Mesendoderm (in vitro differentiated cells): Measurements from ENCODE around the gene KCNA10.

ENCODE experiments used
- DNase-seq: peaks from one replicate; pipeline ENCODE4 v3.0.0; 2013
- H2AK5ac ChIP-seq: 2 replicates; pipeline ENCODE4 v1.6.1; 2013; ENCODE audit warnings: low read length, inconsistent platforms
- H2BK120ac ChIP-seq: 2 replicates; pipeline ENCODE4 v1.6.1; 2013; ENCODE audit warnings: low read depth, mild to moderate bottlenecking, low read length, moderate library complexity, mixed read lengths
- H2BK15ac ChIP-seq: replicated peaks from 2 replicates; pipeline ENCODE4 v1.6.1; 2013; ENCODE audit warnings: low read depth, mild to moderate bottlenecking, moderate library complexity
- H2BK5ac ChIP-seq: 2 replicates; pipeline ENCODE4 v1.6.1; 2013; ENCODE audit warnings: low read length, inconsistent platforms
- H3K18ac ChIP-seq: 2 replicates; pipeline ENCODE4 v1.6.1; 2013; ENCODE audit warnings: mild to moderate bottlenecking, low read length, mixed read lengths
- H3K23ac ChIP-seq: one replicate; pipeline ENCODE4 v1.6.1; 2013; ENCODE audit warnings: low read length
- H3K27ac ChIP-seq: 2 replicates; pipeline ENCODE4 v1.5.1; 2013; ENCODE audit warnings: low read depth, mild to moderate bottlenecking, inconsistent platforms, low read length, moderate library complexity
- H3K27me3 ChIP-seq: 2 replicates; pipeline ENCODE4 v1.6.1; 2013; ENCODE audit warnings: low read length, control low read depth, mild to moderate bottlenecking, inconsistent platforms; ENCODE audit not compliant: insufficient read depth, poor library complexity
- H3K36me3 ChIP-seq: 2 replicates; pipeline ENCODE4 v1.6.1; 2013; ENCODE audit warnings: low read length, inconsistent platforms; ENCODE audit not compliant: control insufficient read depth, insufficient read depth
- H3K4ac ChIP-seq: one replicate; pipeline ENCODE4 v1.6.1; 2013; ENCODE audit warnings: low read depth, mild to moderate bottlenecking, low read length, moderate library complexity
- H3K4me1 ChIP-seq: 2 replicates; pipeline ENCODE4 v1.6.1; 2013; ENCODE audit warnings: low read depth, low read length, inconsistent platforms; ENCODE audit not compliant: control insufficient read depth
- H3K4me2 ChIP-seq: 2 replicates; pipeline ENCODE4 v1.6.1; 2013; ENCODE audit warnings: low read length
- H3K4me3 ChIP-seq: 2 replicates; pipeline ENCODE4 v1.5.1; 2013; ENCODE audit warnings: mild to moderate bottlenecking, low read length
- H3K56ac ChIP-seq: one replicate; pipeline ENCODE4 v1.6.1; 2013; ENCODE audit warnings: low read length
- H3K79me1 ChIP-seq: 2 replicates; pipeline ENCODE4 v1.6.1; 2013; ENCODE audit warnings: low read length, inconsistent platforms
- H3K79me2 ChIP-seq: 2 replicates; pipeline ENCODE4 v1.6.1; 2013; ENCODE audit warnings: mild to moderate bottlenecking, low read length; ENCODE audit not compliant: control insufficient read depth, insufficient read depth
- H3K9ac ChIP-seq: 2 replicates; pipeline ENCODE4 v1.6.1; 2013; ENCODE audit warnings: low read length, inconsistent platforms
- H4K5ac ChIP-seq: one replicate; pipeline ENCODE4 v1.6.1; 2013; ENCODE audit warnings: low read length
- H4K8ac ChIP-seq: one replicate; pipeline ENCODE4 v1.6.1; 2013; ENCODE audit warnings: low read depth, mild to moderate bottlenecking, control low read depth, low read length, moderate library complexity
- WGBS: extraction: QIAGEN DNeasy Blood & Tissue Kit; methylation state at CpG from one replicate; pipeline ENCODE4 v1.1.7; 2013; ENCODE audit warnings: low lambda C conversion rate, missing lambda C conversion rate; ENCODE audit not compliant: insufficient coverage; ENCODE audit errors: extremely low coverage; 5-methylcytosine and 5-hydroxymethylcytosine counted together

Gene KCNA10

GRCh38 chr1:110529011-110529410, 10.0 kb upstream of the KCNA10 start:
- no peak overlapping the region for H3K56ac ChIP-seq
- H3K18ac ChIP-seq: no peak overlapping the region
- H2BK5ac ChIP-seq: no peak overlapping the region
- no peak for DNase-seq
- no peak overlapping the region for H3K4me2 ChIP-seq
- no peak overlapping the region for H2BK15ac ChIP-seq
- no peaks in the 10 kb centered on the region for H3K79me1 ChIP-seq
- no peak overlapping the region for H3K23ac ChIP-seq
- H4K5ac ChIP-seq: no peak overlapping the region
- no peak overlapping the region for H3K27ac ChIP-seq
- H2AK5ac ChIP-seq: no peak overlapping the region
- no peaks in the 10 kb centered on the region for H3K79me2 ChIP-seq
- no peaks in the 10 kb centered on the region for H3K27me3 ChIP-seq
- no peak overlapping the region for H2BK120ac ChIP-seq
- no peak overlapping the region for H4K8ac ChIP-seq
- no peak overlapping the region for H3K4ac ChIP-seq
- no peaks in the 10 kb centered on the region for H3K36me3 ChIP-seq
- no peak overlapping the region for H3K4me3 ChIP-seq
- no peaks in the 10 kb centered on the region for H3K4me1 ChIP-seq
- H3K9ac ChIP-seq: no peak overlapping the region
- WGBS: no CpG with 5 or more reads among the region's 1 CpG

- WGBS: no CpG with 5 or more reads among the region's 7 CpGs
These were observed 7.3 kb upstream of the KCNA10 start for GRCh38 chr1:110526201-110526780.

GRCh38 chr1:110525249-110525595, 6.2 kb upstream of the KCNA10 start:
- Histone ChIP-seq H2BK5ac (no peak overlapping the region), H3K56ac (no peak overlapping the region), H3K9ac (no peak overlapping the region), H3K79me1 (no peaks in the 10 kb centered on the region), H3K36me3 (no peaks in the 10 kb centered on the region), H3K4me3 (no peak overlapping the region), H3K18ac (no peak overlapping the region), H3K27me3 (no peaks in the 10 kb centered on the region), H4K5ac (no peak overlapping the region), H2BK120ac (no peak overlapping the region), H3K4me2 (no peak overlapping the region), H4K8ac (no peak overlapping the region), H2BK15ac (no peak overlapping the region), H3K4me1 (no peaks in the 10 kb centered on the region), H3K79me2 (no peaks in the 10 kb centered on the region), H3K27ac (no peak overlapping the region), H3K4ac (no peak overlapping the region), H3K23ac (no peak overlapping the region), H2AK5ac (no peak overlapping the region)
- no CpG with 5 or more reads among the region's 6 CpGs for WGBS
- no peak for DNase-seq

More at GRCh38 chr1:110526201-110526780, 7.3 kb upstream of the KCNA10 start:
- H3K4me3 ChIP-seq: no peak overlapping the region
- no peak overlapping the region for H2BK120ac ChIP-seq
- no peak overlapping the region for H3K56ac ChIP-seq
- H4K8ac ChIP-seq: no peak overlapping the region
- H3K27ac ChIP-seq: no peak overlapping the region
- H3K27me3 ChIP-seq: no peaks in the 10 kb centered on the region
- H2BK15ac ChIP-seq: no peak overlapping the region
- no peak overlapping the region for H3K18ac ChIP-seq
- H3K79me2 ChIP-seq: no peaks in the 10 kb centered on the region
- no peak overlapping the region for H2BK5ac ChIP-seq
- no peaks in the 10 kb centered on the region for H3K79me1 ChIP-seq
- no peaks in the 10 kb centered on the region for H3K4me1 ChIP-seq
- no peak overlapping the region for H3K4me2 ChIP-seq
- no peak overlapping the region for H3K9ac ChIP-seq
- H3K36me3 ChIP-seq: no peaks in the 10 kb centered on the region
- no peak for DNase-seq
- H2AK5ac ChIP-seq: no peak overlapping the region
- H3K23ac ChIP-seq: no peak overlapping the region
- no peak overlapping the region for H4K5ac ChIP-seq
- H3K4ac ChIP-seq: no peak overlapping the region

GRCh38 chr1:110524311-110525248, 5.6 kb upstream of the KCNA10 start:
- H3K27ac ChIP-seq: no peak overlapping the region
- no peak overlapping the region for H4K8ac ChIP-seq
- H3K27me3 ChIP-seq: no peaks in the 10 kb centered on the region
- no peak overlapping the region for H3K9ac ChIP-seq
- no CpG with 5 or more reads among the region's 20 CpGs for WGBS
- no peaks in the 10 kb centered on the region for H3K4me1 ChIP-seq
- H3K36me3 ChIP-seq: no peaks in the 10 kb centered on the region
- H2BK15ac ChIP-seq: no peak overlapping the region
- H3K18ac ChIP-seq: no peak overlapping the region
- no peak overlapping the region for H4K5ac ChIP-seq
- no peak overlapping the region for H3K4ac ChIP-seq
- H3K56ac ChIP-seq: no peak overlapping the region
- peak; percentile 80 for DNase-seq
- no peak overlapping the region for H3K4me3 ChIP-seq
- no peak overlapping the region for H3K4me2 ChIP-seq
- H2BK5ac ChIP-seq: no peak overlapping the region
- H3K79me1 ChIP-seq: no peaks in the 10 kb centered on the region
- no peaks in the 10 kb centered on the region for H3K79me2 ChIP-seq
- H3K23ac ChIP-seq: no peak overlapping the region
- H2AK5ac ChIP-seq: no peak overlapping the region
- no peak overlapping the region for H2BK120ac ChIP-seq

GRCh38 chr1:110523011-110523410, 4.0 kb upstream of the KCNA10 start:
- H3K4me2 ChIP-seq: no peak overlapping the region
- H4K5ac ChIP-seq: no peak overlapping the region
- H3K79me1 ChIP-seq: no peaks in the 10 kb centered on the region
- no peaks in the 10 kb centered on the region for H3K36me3 ChIP-seq
- no peak overlapping the region for H2BK5ac ChIP-seq
- H2BK15ac ChIP-seq: no peak overlapping the region
- H3K4ac ChIP-seq: no peak overlapping the region
- DNase-seq: no peak
- no peak overlapping the region for H3K56ac ChIP-seq
- no peaks in the 10 kb centered on the region for H3K79me2 ChIP-seq
- H3K18ac ChIP-seq: no peak overlapping the region
- H2BK120ac ChIP-seq: no peak overlapping the region
- no peaks in the 10 kb centered on the region for H3K4me1 ChIP-seq
- H3K23ac ChIP-seq: no peak overlapping the region
- H4K8ac ChIP-seq: no peak overlapping the region
- H2AK5ac ChIP-seq: no peak overlapping the region
- WGBS: no CpG with 5 or more reads among the region's 4 CpGs
- H3K4me3 ChIP-seq: no peak overlapping the region
- H3K9ac ChIP-seq: no peak overlapping the region
- no peaks in the 10 kb centered on the region for H3K27me3 ChIP-seq
- no peak overlapping the region for H3K27ac ChIP-seq
